NB4 (cell line): ENCODE results near the gene RAB42.

Source experiments
- TF ChIP-seq, protein P1 (sequence below): IDR thresholded peaks from 2 replicates; pipeline ENCODE4 v1.6.1; 2011; ENCODE audit warnings: low read depth, low read length
- TF ChIP-seq, protein P2 (sequence below): IDR thresholded peaks from one replicate; pipeline ENCODE4 v1.5.1; 2012; ENCODE audit warnings: low read depth, low read length

- TF ChIP-seq, protein P1, sequence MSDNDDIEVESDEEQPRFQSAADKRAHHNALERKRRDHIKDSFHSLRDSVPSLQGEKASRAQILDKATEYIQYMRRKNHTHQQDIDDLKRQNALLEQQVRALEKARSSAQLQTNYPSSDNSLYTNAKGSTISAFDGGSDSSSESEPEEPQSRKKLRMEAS, result no peak; the same call in 1 of the 2 replicates
- TF ChIP-seq, protein P2, sequence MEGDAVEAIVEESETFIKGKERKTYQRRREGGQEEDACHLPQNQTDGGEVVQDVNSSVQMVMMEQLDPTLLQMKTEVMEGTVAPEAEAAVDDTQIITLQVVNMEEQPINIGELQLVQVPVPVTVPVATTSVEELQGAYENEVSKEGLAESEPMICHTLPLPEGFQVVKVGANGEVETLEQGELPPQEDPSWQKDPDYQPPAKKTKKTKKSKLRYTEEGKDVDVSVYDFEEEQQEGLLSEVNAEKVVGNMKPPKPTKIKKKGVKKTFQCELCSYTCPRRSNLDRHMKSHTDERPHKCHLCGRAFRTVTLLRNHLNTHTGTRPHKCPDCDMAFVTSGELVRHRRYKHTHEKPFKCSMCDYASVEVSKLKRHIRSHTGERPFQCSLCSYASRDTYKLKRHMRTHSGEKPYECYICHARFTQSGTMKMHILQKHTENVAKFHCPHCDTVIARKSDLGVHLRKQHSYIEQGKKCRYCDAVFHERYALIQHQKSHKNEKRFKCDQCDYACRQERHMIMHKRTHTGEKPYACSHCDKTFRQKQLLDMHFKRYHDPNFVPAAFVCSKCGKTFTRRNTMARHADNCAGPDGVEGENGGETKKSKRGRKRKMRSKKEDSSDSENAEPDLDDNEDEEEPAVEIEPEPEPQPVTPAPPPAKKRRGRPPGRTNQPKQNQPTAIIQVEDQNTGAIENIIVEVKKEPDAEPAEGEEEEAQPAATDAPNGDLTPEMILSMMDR, result peak; percentile 67
These were observed 10.7 kb downstream of the RAB42 start for GRCh38 chr1:28602536-28603439.
